Measurements from ENCODE around the gene POLDIP3.

The POLDIP3 gene

GRCh38 chr22:42641801-42642413 lies 27.2 kb upstream of the POLDIP3 start:
- no peak for DNase-seq

DNA sequence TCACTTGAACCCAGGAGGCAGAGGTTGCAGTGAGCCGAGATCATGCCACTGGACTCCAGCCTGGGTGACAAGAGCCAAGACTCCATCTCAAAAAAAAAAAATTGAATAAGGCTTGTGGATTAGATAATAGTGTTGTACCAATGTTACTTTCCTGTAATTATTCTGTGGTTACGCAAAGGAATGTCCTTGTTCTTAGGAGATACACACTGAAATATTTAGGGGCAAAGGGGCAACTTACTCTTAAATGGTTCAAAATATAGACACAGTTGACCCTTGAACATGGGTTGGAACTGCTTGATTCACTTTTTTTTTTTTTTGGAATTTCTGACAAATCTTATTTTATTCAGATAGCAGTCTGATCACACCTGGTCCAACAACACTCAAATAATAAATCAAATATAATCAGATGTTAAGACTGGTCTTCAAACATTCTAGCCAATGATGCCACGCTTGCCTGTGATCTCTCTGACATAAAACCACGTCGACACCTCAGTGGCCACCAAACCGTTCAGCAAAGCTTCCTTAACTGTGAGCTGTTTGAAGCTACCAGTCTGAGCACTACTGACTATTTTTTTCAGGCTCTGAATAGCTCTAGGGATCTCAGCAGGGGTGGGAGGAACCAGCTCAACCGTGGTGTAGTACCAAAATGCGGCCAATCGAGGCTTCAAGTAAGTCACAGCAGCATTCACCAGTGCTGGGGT lies 25.0 kb upstream of the POLDIP3 start:
- DNase-seq = no peak

- no peak for DNase-seq
Measured at GRCh38 chr22:42637555-42637954, 22.9 kb upstream of the POLDIP3 start.

GRCh38 chr22:42636506-42636905 lies 21.8 kb upstream of the POLDIP3 start:
- no peak for DNase-seq

- DNase-seq = no peak
Measured at GRCh38 chr22:42635531-42635930, 20.8 kb upstream of the POLDIP3 start.

DNA sequence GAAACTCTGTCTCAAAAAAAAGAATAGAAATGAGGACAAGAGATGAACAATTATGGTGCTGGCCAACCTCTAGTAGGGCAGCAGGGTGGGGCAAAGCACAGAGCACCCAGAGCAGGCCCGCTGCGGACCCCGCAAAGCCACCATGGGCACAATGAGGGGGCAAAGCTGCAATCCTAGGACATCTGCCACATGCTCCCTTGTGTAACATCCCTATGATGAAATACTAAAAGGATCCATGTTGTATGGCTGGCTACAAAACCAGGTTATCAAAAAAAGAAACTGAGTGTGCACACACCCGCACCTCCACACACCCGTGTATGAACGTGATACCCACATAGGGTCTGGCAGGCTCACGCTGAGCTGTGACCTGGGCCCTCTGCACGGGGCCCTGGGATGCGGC lies 18.3 kb upstream of the POLDIP3 start:
- no peak for DNase-seq

- DNase-seq = no peak
Measured at GRCh38 chr22:42632096-42632495, 17.4 kb upstream of the POLDIP3 start.

DNA sequence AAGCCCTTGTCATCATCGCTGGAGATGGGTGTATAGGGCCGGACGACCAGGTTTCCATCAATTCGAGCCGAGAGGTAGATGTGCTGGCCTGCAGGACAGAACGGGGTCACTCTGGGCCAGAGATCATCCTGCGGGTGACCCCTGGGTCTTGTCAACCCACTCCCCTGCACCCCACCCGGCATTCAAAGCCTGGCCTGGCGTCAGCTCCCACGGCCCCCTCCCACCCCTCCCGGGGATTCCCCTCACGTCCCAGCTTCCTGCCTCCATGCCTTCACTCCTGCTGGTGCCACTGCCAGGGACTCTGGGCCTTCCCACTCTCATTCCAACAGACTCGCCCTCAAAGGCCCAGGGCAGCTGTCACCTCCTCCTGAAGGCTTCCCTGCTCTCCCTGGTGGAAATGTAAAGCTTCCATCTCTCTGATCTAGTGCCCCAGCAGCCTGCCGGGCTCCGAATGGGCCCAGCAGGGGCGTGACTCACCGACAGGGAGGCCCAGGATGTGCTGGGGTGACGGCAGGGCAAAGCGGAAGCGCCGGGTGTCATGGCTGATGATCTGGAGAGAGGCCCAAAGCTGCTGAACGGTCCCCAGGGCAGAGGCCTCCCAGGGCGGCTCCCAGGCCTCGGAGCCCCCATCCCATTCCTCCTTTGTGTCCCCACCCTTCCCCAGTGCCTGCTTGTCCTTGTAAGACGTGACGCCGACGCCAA lies 16.4 kb upstream of the POLDIP3 start:
- DNase-seq = no peak

GRCh38 chr22:42630211-42630610 lies 15.5 kb upstream of the POLDIP3 start:
- DNase-seq = no peak

DNA sequence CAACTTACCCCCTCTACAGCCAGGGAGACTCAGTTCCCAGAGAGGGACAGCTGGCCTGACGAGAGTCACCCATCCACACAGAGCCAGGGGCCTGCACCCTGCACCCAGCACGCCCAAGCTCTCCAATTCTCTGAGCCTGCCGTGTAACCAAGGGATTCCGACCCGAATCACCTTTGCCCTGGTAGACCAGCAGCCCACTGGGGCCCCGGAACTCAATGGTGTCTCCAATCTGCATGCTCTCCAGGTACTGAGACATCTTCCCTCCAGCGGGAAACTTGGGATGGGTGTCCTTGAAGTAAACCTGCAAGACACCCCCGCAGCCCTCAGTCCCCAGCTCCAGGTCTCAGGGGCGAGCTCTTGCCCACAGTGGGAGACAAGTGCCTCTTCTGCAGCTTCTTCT lies 13.3 kb upstream of the POLDIP3 start:
- no peak for DNase-seq

GRCh38 chr22:42626951-42627625 lies 12.4 kb upstream of the POLDIP3 start:
- no peak for DNase-seq

DNA sequence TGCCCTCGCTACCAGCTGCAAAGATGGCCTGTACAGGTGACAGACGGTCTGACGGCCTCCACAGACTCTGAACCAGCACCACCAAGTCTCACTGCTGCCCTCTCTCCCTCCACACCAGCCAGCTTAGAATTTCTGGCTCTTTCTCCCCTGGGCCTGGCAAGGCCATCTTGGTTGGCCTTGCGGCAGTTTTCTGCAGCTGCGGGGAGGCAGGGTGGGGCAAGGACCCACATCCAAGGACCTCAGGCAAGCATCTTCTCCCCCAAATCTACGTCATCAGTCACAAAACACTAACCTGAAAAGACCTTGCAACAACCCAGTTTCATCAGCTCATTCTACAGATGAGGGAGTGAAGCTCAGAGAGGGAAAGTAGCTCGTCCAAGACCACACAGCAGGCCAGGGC lies 11.7 kb upstream of the POLDIP3 start:
- no peak for DNase-seq

DNA sequence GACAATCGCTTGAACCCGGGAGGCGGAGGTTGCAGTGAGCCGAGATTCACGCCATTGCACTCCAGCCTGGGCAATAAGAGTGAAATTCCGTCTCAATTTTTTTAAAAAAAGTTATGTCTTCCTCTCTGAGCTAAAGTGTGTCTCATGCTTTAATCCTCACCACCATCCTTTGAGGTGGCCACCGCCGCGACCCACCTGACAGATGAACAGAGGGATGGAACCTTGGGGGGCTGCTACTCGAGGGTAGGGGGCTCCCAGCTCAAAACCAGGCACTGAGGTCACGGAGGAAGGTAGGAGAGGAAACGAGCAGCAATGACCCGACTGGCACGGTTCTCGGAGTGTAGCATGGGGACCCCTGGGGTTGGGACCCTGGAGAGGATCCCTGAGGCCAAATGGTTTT lies 10.7 kb upstream of the POLDIP3 start:
- no peak for DNase-seq

DNA sequence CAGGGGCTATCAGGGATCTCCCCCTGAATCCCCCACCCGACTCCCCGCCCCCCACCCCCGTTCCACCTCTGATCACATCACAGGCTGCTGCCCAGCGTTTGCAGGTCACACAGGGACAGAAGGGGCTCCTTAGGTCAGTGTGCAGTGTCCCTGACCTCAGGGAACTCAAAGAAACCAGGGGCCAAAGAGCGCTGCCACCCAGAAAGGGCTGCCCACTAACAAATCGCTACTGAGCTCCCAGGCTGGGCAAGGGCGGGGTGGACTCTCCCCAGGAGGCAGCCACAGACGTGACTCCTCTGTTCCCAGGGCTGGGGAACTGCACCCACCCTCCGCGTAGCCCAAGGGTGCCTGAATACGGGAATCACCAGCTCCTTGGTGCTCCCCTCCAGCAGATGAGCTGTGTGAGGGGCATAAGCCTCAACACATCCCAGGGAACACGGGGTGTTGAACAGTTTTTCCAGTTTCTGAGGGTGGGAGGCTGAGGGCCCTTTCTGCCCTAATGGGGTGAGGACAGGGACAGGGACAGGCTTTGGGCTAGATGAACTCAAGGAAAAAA lies 9.9 kb upstream of the POLDIP3 start:
- no peak for DNase-seq

DNA sequence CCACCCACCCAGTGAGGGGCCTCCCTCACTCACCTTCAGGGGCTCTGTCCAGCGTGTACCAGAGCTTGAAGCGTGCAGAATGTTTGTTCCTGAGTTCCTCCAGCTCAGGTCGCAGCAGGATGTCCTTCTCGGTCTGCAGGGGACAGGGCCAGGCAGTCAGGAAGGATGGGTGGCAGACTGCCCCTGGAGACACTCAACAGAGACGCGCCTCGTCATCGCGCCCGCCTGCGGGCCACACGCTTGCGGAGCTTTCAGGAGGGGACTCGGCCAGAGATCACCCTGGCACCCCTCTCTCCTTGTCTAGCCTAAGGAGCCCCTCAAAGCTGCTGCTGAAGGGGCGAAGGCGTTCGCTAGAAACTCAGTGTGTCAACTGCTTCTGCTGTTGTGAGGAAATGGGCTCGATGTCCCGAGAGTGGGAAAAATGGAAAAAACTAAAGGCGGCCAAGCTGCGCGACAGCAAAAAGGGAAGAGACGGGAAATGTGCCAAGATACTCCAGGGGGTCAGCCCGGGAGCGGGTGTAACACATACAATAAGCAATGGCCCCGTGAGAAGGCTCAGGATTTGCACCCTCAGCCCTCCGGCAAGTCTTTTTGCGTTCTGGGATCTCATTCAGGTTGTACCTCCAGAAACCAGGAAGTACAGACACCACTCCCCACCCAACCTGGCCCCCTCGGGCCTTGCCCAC lies 9.2 kb upstream of the POLDIP3 start:
- DNase-seq = no peak

- no peak for DNase-seq
Measured at GRCh38 chr22:42623301-42623751, 8.6 kb upstream of the POLDIP3 start.

GRCh38 chr22:42622061-42622710 lies 7.5 kb upstream of the POLDIP3 start:
- no peak for DNase-seq

DNA sequence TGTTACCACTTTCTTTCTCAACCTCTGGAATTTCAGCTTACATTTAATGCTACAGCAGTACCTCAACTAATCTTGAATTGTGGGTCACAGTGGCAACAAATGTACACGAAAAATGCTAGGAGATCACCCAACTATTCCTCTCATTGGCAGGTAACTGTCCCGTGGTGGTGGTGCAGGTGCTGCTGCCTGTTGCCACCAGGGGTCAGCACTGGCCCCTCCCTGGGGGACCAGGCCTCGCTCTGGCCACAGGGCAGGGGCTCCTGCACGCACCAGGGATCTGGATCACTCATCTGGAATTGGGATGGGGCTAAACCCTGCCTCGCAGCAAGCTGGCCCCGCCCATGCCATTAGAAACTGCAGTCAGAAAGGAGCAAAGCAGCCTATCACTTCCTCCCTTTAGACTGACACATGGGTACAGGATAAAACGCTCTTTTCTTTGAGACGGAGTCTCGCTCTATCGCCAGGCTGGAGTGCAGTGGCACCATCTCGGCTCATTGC lies 6.9 kb upstream of the POLDIP3 start:
- no peak for DNase-seq

DNA sequence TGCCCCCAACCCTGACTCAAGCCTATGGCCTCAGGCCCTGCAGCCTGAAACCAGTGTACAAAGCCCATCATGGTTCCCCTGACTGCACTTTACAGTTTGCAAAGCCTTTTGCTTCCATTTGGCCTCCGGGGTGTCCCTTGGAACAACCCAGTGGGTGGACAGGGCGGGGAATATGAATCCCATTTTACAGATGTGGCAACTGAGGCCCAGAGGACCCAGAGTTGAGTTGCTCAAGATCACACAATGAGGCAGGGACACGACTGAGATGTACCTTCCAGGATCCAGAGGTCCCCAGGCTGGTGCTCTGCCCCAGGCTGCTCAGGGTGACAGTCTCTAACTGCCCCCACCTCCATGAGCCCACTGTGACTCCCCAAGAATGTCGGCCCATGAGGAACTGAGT lies 5.4 kb upstream of the POLDIP3 start:
- no peak for DNase-seq

DNA sequence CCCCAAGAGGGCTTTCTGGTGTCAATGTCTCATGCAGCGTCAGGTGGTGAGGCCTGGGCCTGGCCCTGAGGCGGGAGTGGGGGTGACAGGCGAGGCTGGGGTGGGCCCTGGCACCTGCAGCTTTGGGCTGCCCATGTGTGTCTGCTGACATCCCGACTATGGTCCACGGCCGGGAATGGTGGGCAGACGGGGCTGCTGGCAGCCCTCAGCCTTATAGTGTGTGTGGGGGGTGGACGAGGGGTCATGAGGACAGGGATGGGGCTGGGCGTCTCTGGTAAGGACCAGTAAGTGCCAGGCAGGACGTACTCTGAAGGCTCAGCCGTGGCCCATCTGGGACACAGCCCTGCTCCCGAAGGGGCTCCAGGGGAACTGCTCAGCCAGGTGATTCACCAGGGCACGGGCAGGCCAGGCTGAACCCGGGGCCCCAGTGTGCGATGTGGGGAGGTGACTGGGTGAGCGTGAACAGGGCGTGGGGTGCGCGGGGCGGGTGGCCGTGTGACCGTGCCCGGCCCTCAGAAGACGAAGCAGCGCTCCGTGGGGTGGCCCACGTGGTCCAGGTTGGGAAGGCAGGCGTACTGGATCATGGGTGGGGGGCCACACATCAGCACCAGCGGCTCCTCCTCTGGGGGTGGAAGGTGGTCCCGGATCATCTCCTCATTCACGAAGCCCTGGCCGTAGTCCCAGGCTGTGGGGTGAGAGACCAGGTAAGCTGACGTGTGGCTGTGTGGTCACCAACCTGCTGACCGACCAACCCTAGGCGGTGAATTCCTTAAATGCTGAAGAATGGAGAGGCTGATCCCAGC lies 4.8 kb upstream of the POLDIP3 start:
- DNase-seq = no peak
